SK-N-SH (cell line): Measurements from ENCODE around the gene MRI1. TPM values are rescaled to one million over a fixed set of nuclear protein-coding genes. Genes with fewer than 3 reads are reported as not detected.
A peak's percentile ranks its signal among the peaks of the same experiment; 100 is the strongest.

Experiments
- CTCF ChIA-PET: fragments of 300-600, 350-600 bp; formaldehyde crosslinking; extraction: SDS; loops from one replicate; lab custom pipeline; 2021; lab: Yijun Ruan, JAX
- POLR2A ChIA-PET: fragments of 350-600 bp; sonication (Branson Sonifier 250); formaldehyde crosslinking; extraction: SDS; loops from one replicate; lab custom pipeline; 2020; ENCODE audit warnings: antibody characterized with exemption, inconsistent platforms; lab: Yijun Ruan, JAX
- DNase-seq: peaks from one replicate; pipeline ENCODE4 v3.0.0; 2012
- H2AFZ ChIP-seq: fragments of 200-600 bp; sonication (generic); 2 replicates; pipeline ENCODE4 v1.8.1; 2016; ENCODE audit warnings: antibody characterized with exemption, mild to moderate bottlenecking, low read depth
- H3F3A ChIP-seq: fragments of 200-600 bp; sonication (generic); replicated peaks from 2 replicates; pipeline ENCODE3; 2016; ENCODE audit warnings: antibody characterized with exemption, mild to moderate bottlenecking; ENCODE audit not compliant: insufficient read depth
- H3K27ac ChIP-seq, 2 experiments: fragments of 200-500 bp in 1 of 2; fragments of 200-600 bp in 1 of 2; sonication (Bioruptor generic) in 1 of 2; sonication (generic), shearing (Covaris generic) in 1 of 2; 2 replicates each; pipeline versions ENCODE4 v1.5.1 to v1.6.1; 2014 to 2016; ENCODE audit warnings: low read depth in 2 of 2, inconsistent platforms in 1 of 2, low read length in 1 of 2, mild to moderate bottlenecking in 1 of 2, mixed read lengths in 1 of 2
- H3K27me3 ChIP-seq: fragments of 200-600 bp; sonication (generic), shearing (Covaris generic); 2 replicates; pipeline ENCODE4 v1.6.1; 2016; ENCODE audit warnings: mixed run types; ENCODE audit not compliant: insufficient read depth
- H3K36me3 ChIP-seq, 2 experiments: fragments of 200-500 bp in 1 of 2; fragments of 200-600 bp in 1 of 2; sonication (Bioruptor generic) in 1 of 2; sonication (generic) in 1 of 2; replicated peaks in 1 of 2; 2 replicates each; pipeline versions ENCODE3 to v1.5.1; 2014 to 2016; ENCODE audit warnings: low read length in 1 of 2, mild to moderate bottlenecking in 1 of 2; ENCODE audit not compliant: insufficient read depth in 2 of 2, control insufficient read depth in 1 of 2
- H3K4me1 ChIP-seq, 2 experiments: fragments of 200-500 bp in 1 of 2; fragments of 200-600 bp in 1 of 2; sonication (Bioruptor generic) in 1 of 2; sonication (generic), shearing (Covaris generic) in 1 of 2; 2 replicates each; pipeline versions ENCODE4 v1.5.1 to v1.6.1; 2014 to 2016; ENCODE audit warnings: low read depth in 1 of 2, low read length in 1 of 2, mixed run types in 1 of 2; ENCODE audit not compliant: insufficient read depth in 2 of 2, control insufficient read depth in 1 of 2
- H3K4me2 ChIP-seq: fragments of 200-600 bp; sonication (generic), shearing (Covaris generic); 2 replicates; pipeline ENCODE4 v1.6.1; 2017; ENCODE audit warnings: mixed run types
- H3K4me3 ChIP-seq, 2 experiments: fragments of 200-500 bp in 1 of 2; fragments of 200-600 bp in 1 of 2; sonication (Bioruptor generic) in 1 of 2; sonication (generic), shearing (Covaris generic) in 1 of 2; 2 replicates each; pipeline versions ENCODE4 v1.5.1 to v1.8.1; 2014 to 2016; ENCODE audit warnings: low read depth in 2 of 2, inconsistent platforms in 1 of 2, low read length in 1 of 2, mild to moderate bottlenecking in 1 of 2, mixed read lengths in 1 of 2, moderate library complexity in 1 of 2
- H3K79me2 ChIP-seq: fragments of 200-600 bp; sonication (generic); 2 replicates; pipeline ENCODE4 v1.8.1; 2017; ENCODE audit warnings: mild to moderate bottlenecking; ENCODE audit not compliant: insufficient read depth
- H3K9ac ChIP-seq: fragments of 200-600 bp; sonication (generic); 2 replicates; pipeline ENCODE4 v1.6.1; 2017; ENCODE audit warnings: mixed run types
- H3K9me2 ChIP-seq: fragments of 200-600 bp; sonication (generic); 2 replicates; pipeline ENCODE4 v1.6.1; 2017; ENCODE audit warnings: mixed run types
- H3K9me3 ChIP-seq: fragments of 200-600 bp; sonication (generic); 2 replicates; pipeline ENCODE4 v1.6.1; 2017; ENCODE audit warnings: mixed run types, mild to moderate bottlenecking, moderate library complexity
- H4K20me1 ChIP-seq: fragments of 200-600 bp; sonication (generic); 2 replicates; pipeline ENCODE4 v1.6.1; 2017; ENCODE audit warnings: mild to moderate bottlenecking, mixed run types; ENCODE audit not compliant: insufficient read depth
- CHD2 ChIP-seq: fragments of 150-350 bp; IDR thresholded peaks from 2 replicates; pipeline ENCODE4 v1.6.1; 2018; ENCODE audit warnings: low read length; ENCODE audit not compliant: partially characterized antibody
- EP300 ChIP-seq, 2 experiments: IDR thresholded peaks; 2 replicates each; pipeline versions ENCODE4 v1.4.0 to v1.6.1; 2012; ENCODE audit warnings: borderline replicate concordance in 1 of 2, low read depth in 1 of 2, low read length in 1 of 2
- EZH2phosphoT487 ChIP-seq: fragments of 200-600 bp; sonication (generic); IDR thresholded peaks from 2 replicates; pipeline ENCODE4 v1.6.1; 2017; ENCODE audit warnings: low read depth, mixed run types, mild to moderate bottlenecking, antibody characterized with exemption, moderate library complexity, borderline replicate concordance
- FOXJ3 ChIP-seq: sonication (generic); formaldehyde crosslinking; IDR thresholded peaks from 2 replicates; pipeline ENCODE4 v1.5.1; 2020; ENCODE audit warnings: mild to moderate bottlenecking, missing genetic modification reagents
- GABPA ChIP-seq: IDR thresholded peaks from 2 replicates; pipeline ENCODE4 v1.4.0; 2012; ENCODE audit warnings: low read depth, mild to moderate bottlenecking
- GATA2 ChIP-seq: sonication (generic); formaldehyde crosslinking; IDR thresholded peaks from 2 replicates; pipeline ENCODE4 v1.5.0; 2020; ENCODE audit warnings: mild to moderate bottlenecking, missing genetic modification reagents
- JUND ChIP-seq: IDR thresholded peaks from 2 replicates; pipeline ENCODE4 v1.4.0; 2012
- MAX ChIP-seq: IDR thresholded peaks from 2 replicates; pipeline ENCODE4 v1.4.0; 2012; ENCODE audit warnings: low read depth
- MEF2A ChIP-seq: IDR thresholded peaks from 2 replicates; pipeline ENCODE4 v1.4.0; 2012; ENCODE audit warnings: low read depth, borderline replicate concordance
- MXI1 ChIP-seq: IDR thresholded peaks from 2 replicates; pipeline ENCODE4 v1.6.1; 2012; ENCODE audit warnings: mild to moderate bottlenecking, low read depth, low read length, improper control_type of control experiment
- NRF1 ChIP-seq: IDR thresholded peaks from 2 replicates; pipeline ENCODE4 v1.6.1; 2012; ENCODE audit warnings: low read depth, mild to moderate bottlenecking, low read length
- PBX3 ChIP-seq: IDR thresholded peaks from 2 replicates; pipeline ENCODE4; 2012
- POLR2AphosphoS5 ChIP-seq: IDR thresholded peaks from 2 replicates; pipeline ENCODE4 v1.6.1; 2012; ENCODE audit warnings: low read depth, low read length
- RAD21 ChIP-seq: IDR thresholded peaks from 2 replicates; pipeline ENCODE4 v1.6.1; 2012; ENCODE audit warnings: mild to moderate bottlenecking, low read length
- RCOR1 ChIP-seq: fragments of 150-350 bp; IDR thresholded peaks from 2 replicates; pipeline ENCODE4 v1.6.1; 2017; ENCODE audit warnings: antibody characterized with exemption, low read length
- RFX5 ChIP-seq: IDR thresholded peaks from 2 replicates; pipeline ENCODE4 v1.6.1; 2012; ENCODE audit warnings: mild to moderate bottlenecking, improper control_type of control experiment, low read length
- RXRA ChIP-seq: IDR thresholded peaks from 2 replicates; pipeline ENCODE4 v1.4.0; 2012; ENCODE audit warnings: low read depth, mild to moderate bottlenecking, borderline replicate concordance
- SIN3A ChIP-seq: IDR thresholded peaks from 2 replicates; pipeline ENCODE4 v1.6.1; 2012; ENCODE audit warnings: low read depth, mild to moderate bottlenecking, low read length, moderate library complexity, borderline replicate concordance
- SMC3 ChIP-seq: IDR thresholded peaks from 2 replicates; pipeline ENCODE4 v1.6.1; 2012; ENCODE audit warnings: low read depth, low read length, improper control_type of control experiment
- TAF1 ChIP-seq: IDR thresholded peaks from 2 replicates; pipeline ENCODE4 v1.6.1; 2012; ENCODE audit warnings: low read depth, mild to moderate bottlenecking, low read length, moderate library complexity, borderline replicate concordance
- TCF12 ChIP-seq: IDR thresholded peaks from 2 replicates; pipeline ENCODE4 v1.4.0; 2012
- YY1 ChIP-seq: IDR thresholded peaks from 2 replicates; pipeline ENCODE4 v1.4.0; 2012; ENCODE audit warnings: low read depth, mild to moderate bottlenecking
- ZBTB33 ChIP-seq: IDR thresholded peaks from 2 replicates; pipeline ENCODE4 v1.4.0; 2012; ENCODE audit warnings: low read depth, borderline replicate concordance
- WGBS: methylation state at CpG from one replicate; pipeline ENCODE4 v1.1.6; 2017; ENCODE audit warnings: low lambda C conversion rate; 5-methylcytosine and 5-hydroxymethylcytosine counted together
- polyA plus RNA-seq, 3 experiments: library from polyadenylated mRNA; depleted of rRNA; stranded (reverse); fragments of >200 nt; gene quantifications; 2 replicates each; pipeline ENCODE4 v1.2.3, GENCODE V29; 2012
- TF ChIP-seq, protein P1 (sequence below): IDR thresholded peaks from 2 replicates; pipeline ENCODE4 v1.4.0; 2012; ENCODE audit warnings: low read depth, borderline replicate concordance
- TF ChIP-seq, protein P2 (sequence below): fragments of 200-600 bp; sonication (generic); IDR thresholded peaks from 2 replicates; pipeline ENCODE4 v1.6.1; 2017; ENCODE audit warnings: antibody characterized with exemption, mild to moderate bottlenecking, moderate library complexity
- TF ChIP-seq, protein P3 (sequence below): fragments of 150-350 bp; IDR thresholded peaks from 2 replicates; pipeline ENCODE4 v1.6.1; 2016; ENCODE audit warnings: mild to moderate bottlenecking, low read depth, low read length

Gene MRI1
- polyA plus RNA-seq, 1 of the 3 experiments (the other 2 are of a cell fraction), result 49.6 TPM

DNA sequence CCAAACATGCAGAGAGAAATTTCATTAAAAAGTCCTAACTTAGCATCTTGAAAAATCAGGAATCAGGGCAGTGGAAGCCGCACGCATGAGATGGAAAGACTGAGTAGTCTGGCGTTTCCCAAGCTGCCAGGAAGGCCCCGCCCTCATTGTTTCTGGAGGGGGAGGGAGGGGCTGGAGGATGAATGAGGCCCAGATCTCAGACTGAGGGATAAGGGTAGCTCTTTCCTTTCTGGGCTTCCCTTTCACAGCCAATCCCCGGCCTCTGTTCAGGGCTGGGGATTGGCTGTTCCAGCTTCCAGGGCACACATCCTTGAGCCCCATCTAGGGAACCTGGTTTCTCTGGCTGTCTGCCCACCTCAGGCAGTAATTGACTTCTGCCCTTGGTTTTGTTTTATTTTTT lies 17.2 kb downstream of the MRI1 start:
- no peaks in the 10 kb centered on the region for H3K9me3 ChIP-seq
- no peaks in the 10 kb centered on the region for H4K20me1 ChIP-seq
- peak; percentile 86 for DNase-seq
- H2AFZ ChIP-seq, result no peak overlapping the region
- H3F3A ChIP-seq, result peaks cover 35% of the 10 kb centered on the region
- H3K4me3 ChIP-seq, result no peak overlapping the region
- peak overlapping the region; percentile 32; the same call in 1 of the 2 replicates for H3K9ac ChIP-seq
- 8% methylated on average over 5 of the region's 5 CpGs for WGBS
- ChIA-PET POLR2A (interaction anchor here (0.6 to 0.8 kb wide), 2 partner anchors 65 to 147 kb away, joined by 3 to 4 read pairs; no protein-coding TSS in a partner anchor), CTCF (interaction anchor here (6.7 kb wide), 1 partner anchor 80 kb away, joined by 133 read pairs; no protein-coding TSS in a partner anchor)
- no peaks in the 10 kb centered on the region for H3K27me3 ChIP-seq
- peak overlapping the region; percentile 64 to 71 for H3K27ac ChIP-seq
- no peaks in the 10 kb centered on the region for H3K9me2 ChIP-seq
- peaks cover 18 to 23% of the 10 kb centered on the region in 2 experiments for H3K36me3 ChIP-seq
- H3K4me1 ChIP-seq, result peaks cover 5 to 19% of the 10 kb centered on the region in 2 experiments; a peak in 3 of 4 replicates
- H3K4me2 ChIP-seq, result peak overlapping the region; percentile 32; the same call in 1 of the 2 replicates
- H3K79me2 ChIP-seq, result peaks cover 12% of the 10 kb centered on the region
- TF ChIP-seq JUND (peak; percentile 27; the same call in 1 of the 2 replicates), ZBTB33 (no peak), MEF2A (no peak), RAD21 (no peak), FOXJ3 (CRISPR knock-in tag) (no peak), GABPA (no peak), SIN3A (peak; percentile 43; the same call in 1 of the 2 replicates), RXRA (no peak), CHD2 (no peak), RCOR1 (peak; percentile 44; the same call in 1 of the 2 replicates), YY1 (no peak; the same call in 1 of the 2 replicates), SMC3 (no peak), GATA2 (CRISPR knock-in tag) (no peak), NRF1 (no peak), PBX3 (peak; percentile 65), TCF12 (no peak), EP300 (IDR thresholded peaks at IDR 0.05; ENCODE audit: borderline replicate concordance in 1 of 2, low read depth in 1 of 2, low read length in 1 of 2) (no peak), MAX (peak; percentile 51; the same call in 1 of the 2 replicates), MXI1 (peak; percentile 61; the same call in 1 of the 2 replicates), POLR2AphosphoS5 (peak; percentile 37; the same call in 1 of the 2 replicates), TAF1 (0 out of 2 replicates have a peak, but pooled peaks have one; percentile 32), RFX5 (0 out of 2 replicates have a peak, but pooled peaks have one; percentile 34), EZH2phosphoT487 (no peak)
- TF ChIP-seq, protein P1, sequence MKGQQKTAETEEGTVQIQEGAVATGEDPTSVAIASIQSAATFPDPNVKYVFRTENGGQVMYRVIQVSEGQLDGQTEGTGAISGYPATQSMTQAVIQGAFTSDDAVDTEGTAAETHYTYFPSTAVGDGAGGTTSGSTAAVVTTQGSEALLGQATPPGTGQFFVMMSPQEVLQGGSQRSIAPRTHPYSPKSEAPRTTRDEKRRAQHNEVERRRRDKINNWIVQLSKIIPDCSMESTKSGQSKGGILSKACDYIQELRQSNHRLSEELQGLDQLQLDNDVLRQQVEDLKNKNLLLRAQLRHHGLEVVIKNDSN, result no peak
- TF ChIP-seq, protein P2, sequence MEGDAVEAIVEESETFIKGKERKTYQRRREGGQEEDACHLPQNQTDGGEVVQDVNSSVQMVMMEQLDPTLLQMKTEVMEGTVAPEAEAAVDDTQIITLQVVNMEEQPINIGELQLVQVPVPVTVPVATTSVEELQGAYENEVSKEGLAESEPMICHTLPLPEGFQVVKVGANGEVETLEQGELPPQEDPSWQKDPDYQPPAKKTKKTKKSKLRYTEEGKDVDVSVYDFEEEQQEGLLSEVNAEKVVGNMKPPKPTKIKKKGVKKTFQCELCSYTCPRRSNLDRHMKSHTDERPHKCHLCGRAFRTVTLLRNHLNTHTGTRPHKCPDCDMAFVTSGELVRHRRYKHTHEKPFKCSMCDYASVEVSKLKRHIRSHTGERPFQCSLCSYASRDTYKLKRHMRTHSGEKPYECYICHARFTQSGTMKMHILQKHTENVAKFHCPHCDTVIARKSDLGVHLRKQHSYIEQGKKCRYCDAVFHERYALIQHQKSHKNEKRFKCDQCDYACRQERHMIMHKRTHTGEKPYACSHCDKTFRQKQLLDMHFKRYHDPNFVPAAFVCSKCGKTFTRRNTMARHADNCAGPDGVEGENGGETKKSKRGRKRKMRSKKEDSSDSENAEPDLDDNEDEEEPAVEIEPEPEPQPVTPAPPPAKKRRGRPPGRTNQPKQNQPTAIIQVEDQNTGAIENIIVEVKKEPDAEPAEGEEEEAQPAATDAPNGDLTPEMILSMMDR, result no peak
- TF ChIP-seq, protein P3, sequence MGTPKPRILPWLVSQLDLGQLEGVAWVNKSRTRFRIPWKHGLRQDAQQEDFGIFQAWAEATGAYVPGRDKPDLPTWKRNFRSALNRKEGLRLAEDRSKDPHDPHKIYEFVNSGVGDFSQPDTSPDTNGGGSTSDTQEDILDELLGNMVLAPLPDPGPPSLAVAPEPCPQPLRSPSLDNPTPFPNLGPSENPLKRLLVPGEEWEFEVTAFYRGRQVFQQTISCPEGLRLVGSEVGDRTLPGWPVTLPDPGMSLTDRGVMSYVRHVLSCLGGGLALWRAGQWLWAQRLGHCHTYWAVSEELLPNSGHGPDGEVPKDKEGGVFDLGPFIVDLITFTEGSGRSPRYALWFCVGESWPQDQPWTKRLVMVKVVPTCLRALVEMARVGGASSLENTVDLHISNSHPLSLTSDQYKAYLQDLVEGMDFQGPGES, result no peak
